ENCODE data around the gene SYT12.

The SYT12 gene

DNA sequence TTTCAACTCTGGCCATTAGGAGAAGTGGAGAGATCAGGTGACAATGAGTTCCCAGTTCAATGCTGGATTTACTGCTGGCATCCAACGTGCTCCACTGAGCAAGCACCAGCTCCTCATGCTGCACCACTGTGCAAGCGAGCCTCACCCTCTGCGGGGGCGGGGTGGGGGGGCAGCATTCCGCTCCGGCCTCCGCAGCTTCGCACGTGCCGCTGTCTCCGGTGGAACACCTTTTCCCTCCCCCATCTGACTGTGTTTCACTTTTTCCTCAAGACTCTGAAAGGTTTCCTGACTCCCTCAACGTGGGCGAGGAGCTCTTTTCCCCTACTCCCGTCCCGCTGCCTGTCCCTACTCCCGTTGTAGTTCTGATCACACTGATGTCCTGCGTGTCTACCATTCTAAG is 32.9 kb downstream of the SYT12 start:
- no peak overlapping the region for H3K27ac ChIP-seq (ENCODE audit: low read length)
- H3K9me3 ChIP-seq (ENCODE audit: control insufficient read depth, insufficient read depth, low read length), result no peaks in the 10 kb centered on the region
- no CpG with 5 or more reads among the region's 17 CpGs for whole genome bisulfite sequencing (ENCODE audit: insufficient coverage, insufficient read length)
- H3K4me3 ChIP-seq (ENCODE audit: low read length), result no peak overlapping the region
- peaks cover 5% of the 10 kb centered on the region; the same call in 1 of the 2 replicates for H3K4me1 ChIP-seq (ENCODE audit: control insufficient read depth, insufficient read depth, low read length)
- no peaks in the 10 kb centered on the region for H3K27me3 ChIP-seq (ENCODE audit: control insufficient read depth, insufficient read depth, low read length)
- H3K36me3 ChIP-seq (ENCODE audit: control insufficient read depth, insufficient read depth, low read length), result no peaks in the 10 kb centered on the region
- no peak for DNase-seq (ENCODE audit: low read depth, low spot score)

DNA sequence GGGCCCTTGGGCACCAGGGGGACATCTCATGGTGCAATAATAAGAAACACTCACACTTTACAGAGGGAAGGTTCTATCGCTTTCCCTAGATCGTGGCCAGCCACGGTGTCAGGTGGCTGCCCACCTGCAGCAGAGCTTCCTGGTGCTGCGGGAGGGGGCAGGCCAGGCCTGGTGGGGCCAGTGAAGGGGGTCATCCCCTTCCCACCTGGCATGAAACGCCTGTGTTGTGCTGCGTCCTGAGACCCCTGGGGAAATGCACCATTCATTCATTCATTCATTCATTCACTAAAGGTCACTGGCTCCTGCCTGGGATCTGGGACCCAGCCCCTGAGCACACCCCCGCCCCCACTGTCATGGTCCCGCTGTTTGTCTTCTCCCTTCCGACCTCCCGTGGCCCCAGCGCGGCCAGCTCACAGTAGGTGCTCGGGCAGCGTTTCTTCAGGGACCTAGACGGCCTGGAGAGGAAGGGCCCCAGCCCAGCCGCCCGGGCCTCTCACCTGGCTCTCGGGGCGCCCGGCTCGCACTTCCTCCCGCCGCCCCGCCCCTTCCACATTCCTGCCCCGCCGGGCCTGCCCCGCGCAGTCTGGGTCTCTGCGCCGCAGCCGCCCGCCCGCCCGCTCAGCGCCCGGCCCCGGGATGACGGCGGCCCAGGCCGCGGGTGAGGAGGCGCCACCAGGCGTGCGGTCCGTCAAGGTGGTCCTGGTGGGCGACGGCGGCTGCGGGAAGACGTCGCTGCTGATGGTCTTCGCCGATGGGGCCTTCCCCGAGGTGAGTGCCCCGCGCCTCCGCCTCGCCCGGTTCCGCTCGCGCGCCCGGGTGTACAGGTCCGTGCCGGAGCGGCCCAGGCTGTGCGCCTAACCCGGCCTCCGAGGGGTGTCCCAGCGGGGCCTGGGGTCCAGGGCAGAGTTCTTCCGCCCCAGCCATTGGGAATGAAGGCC is 33.6 kb downstream of the SYT12 start, which contains the start of gene RHOD:
RHOD (plus strand) TSS at position 581 of the 938 bp plus-strand sequence; CDS start at position 637, 56 bp downstream.
- Histone ChIP-seq H3K27ac (ENCODE audit: low read length) (no peak within 1 kb of the TSS), H3K4me3 (ENCODE audit: low read length) (peak within 1 kb of the TSS; percentile 72), H3K27me3 (ENCODE audit: control insufficient read depth, insufficient read depth, low read length) (no peaks in the 10 kb centered on the region), H3K4me1 (ENCODE audit: control insufficient read depth, insufficient read depth, low read length) (peaks cover 5% of the 10 kb centered on the region; the same call in 1 of the 2 replicates), H3K9me3 (ENCODE audit: control insufficient read depth, insufficient read depth, low read length) (no peaks in the 10 kb centered on the region), H3K36me3 (ENCODE audit: control insufficient read depth, insufficient read depth, low read length) (no peaks in the 10 kb centered on the region)
- no CpG with 5 or more reads among the region's 72 CpGs for WGBS (ENCODE audit: insufficient coverage, insufficient read length)
- no peak for DNase-seq (ENCODE audit: low read depth, low spot score)

DNA sequence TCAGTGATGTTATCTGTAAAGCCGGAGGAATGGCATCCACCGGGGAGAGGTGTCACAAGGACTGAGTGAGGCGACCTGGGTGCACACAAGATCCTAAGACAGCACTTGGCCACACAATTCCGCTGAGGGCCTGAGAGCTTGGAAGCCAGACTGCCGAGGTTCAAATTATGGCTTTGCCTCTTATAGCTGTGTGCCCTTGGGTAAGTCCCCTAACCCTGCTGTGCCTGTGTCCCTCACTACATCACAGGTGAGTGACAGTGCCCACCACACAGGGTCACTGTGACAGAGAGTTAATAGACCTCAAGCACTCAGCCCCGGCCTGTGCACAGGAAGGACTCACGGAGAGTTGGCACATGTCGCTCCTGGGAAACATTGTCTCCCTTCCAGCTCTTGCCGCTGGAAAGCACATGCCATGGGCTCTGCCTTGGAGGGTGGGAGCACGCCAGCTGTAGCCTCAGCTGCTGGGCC is 34.3 kb downstream of the SYT12 start:
- H3K36me3 ChIP-seq (ENCODE audit: control insufficient read depth, insufficient read depth, low read length), result no peaks in the 10 kb centered on the region
- H3K4me1 ChIP-seq (ENCODE audit: control insufficient read depth, insufficient read depth, low read length), result peaks cover 5% of the 10 kb centered on the region
- H3K27me3 ChIP-seq (ENCODE audit: control insufficient read depth, insufficient read depth, low read length), result no peaks in the 10 kb centered on the region; the same call in 1 of the 2 replicates
- H3K9me3 ChIP-seq (ENCODE audit: control insufficient read depth, insufficient read depth, low read length), result no peaks in the 10 kb centered on the region
- DNase-seq (ENCODE audit: low read depth, low spot score), result no peak
- H3K27ac ChIP-seq (ENCODE audit: low read length), result no peak overlapping the region
- peak overlapping the region; percentile 72; the same call in 1 of the 2 replicates for H3K4me3 ChIP-seq (ENCODE audit: low read length)
- WGBS (ENCODE audit: insufficient coverage, insufficient read length), result no CpG with 5 or more reads among the region's 10 CpGs

DNA sequence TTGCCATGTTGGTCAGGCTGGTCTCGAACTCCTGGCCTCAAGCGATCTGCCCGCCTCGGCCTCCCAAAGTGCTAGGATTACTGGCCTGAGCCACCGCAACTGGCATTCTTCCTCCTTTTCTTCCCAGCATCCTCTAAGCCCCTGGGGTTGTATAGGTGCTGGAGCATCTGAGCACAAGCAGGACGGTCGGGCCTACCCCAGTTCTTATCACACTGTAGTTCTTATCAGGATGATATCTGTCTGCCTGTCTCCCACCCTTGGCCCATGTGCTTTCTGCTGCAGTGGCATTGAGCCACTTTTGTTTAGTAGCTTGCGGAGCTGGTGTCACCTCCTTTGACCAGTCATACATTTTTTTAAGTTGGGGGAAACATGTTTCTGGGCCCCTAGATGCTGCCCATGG is 35.6 kb downstream of the SYT12 start:
- no CpG with 5 or more reads among the region's 8 CpGs for whole genome bisulfite sequencing (ENCODE audit: insufficient coverage, insufficient read length)
- DNase-seq (ENCODE audit: low read depth, low spot score), result no peak
- H3K27ac ChIP-seq (ENCODE audit: low read length), result no peak overlapping the region
- no peaks in the 10 kb centered on the region; the same call in 1 of the 2 replicates for H3K27me3 ChIP-seq (ENCODE audit: control insufficient read depth, insufficient read depth, low read length)
- peaks cover 5% of the 10 kb centered on the region for H3K4me1 ChIP-seq (ENCODE audit: control insufficient read depth, insufficient read depth, low read length)
- no peak overlapping the region for H3K4me3 ChIP-seq (ENCODE audit: low read length)
- H3K9me3 ChIP-seq (ENCODE audit: control insufficient read depth, insufficient read depth, low read length), result no peaks in the 10 kb centered on the region
- no peaks in the 10 kb centered on the region for H3K36me3 ChIP-seq (ENCODE audit: control insufficient read depth, insufficient read depth, low read length)

DNA sequence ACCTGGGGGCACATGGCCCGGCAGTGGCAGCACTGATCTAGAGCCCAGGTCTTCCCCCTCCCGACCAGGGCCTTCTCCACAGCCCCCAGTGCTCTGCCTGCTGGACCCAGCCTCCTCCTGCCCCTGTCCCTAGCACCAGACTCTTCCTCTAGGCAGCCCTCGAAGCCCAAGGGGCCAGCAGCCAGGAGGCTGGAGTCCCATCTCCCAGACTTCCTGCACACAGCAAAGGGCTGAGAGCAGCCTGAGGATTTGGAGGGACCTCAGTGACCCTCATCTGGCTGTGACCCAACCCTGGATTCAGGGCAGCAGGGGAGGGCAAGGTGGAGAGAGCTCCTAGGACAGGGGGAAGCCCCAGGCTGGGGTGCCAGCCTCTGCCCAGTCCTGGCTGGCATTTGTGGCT is 36.7 kb downstream of the SYT12 start:
- Histone ChIP-seq H3K4me3 (ENCODE audit: low read length) (no peak overlapping the region; the same call in 1 of the 2 replicates), H3K27me3 (ENCODE audit: control insufficient read depth, insufficient read depth, low read length) (no peaks in the 10 kb centered on the region; the same call in 1 of the 2 replicates), H3K9me3 (ENCODE audit: control insufficient read depth, insufficient read depth, low read length) (no peaks in the 10 kb centered on the region), H3K4me1 (ENCODE audit: control insufficient read depth, insufficient read depth, low read length) (peaks cover 5% of the 10 kb centered on the region), H3K27ac (ENCODE audit: low read length) (no peak overlapping the region), H3K36me3 (ENCODE audit: control insufficient read depth, insufficient read depth, low read length) (no peaks in the 10 kb centered on the region)
- no peak for DNase-seq (ENCODE audit: low read depth, low spot score)
- no CpG with 5 or more reads among the region's 3 CpGs for WGBS (ENCODE audit: insufficient coverage, insufficient read length)

DNA sequence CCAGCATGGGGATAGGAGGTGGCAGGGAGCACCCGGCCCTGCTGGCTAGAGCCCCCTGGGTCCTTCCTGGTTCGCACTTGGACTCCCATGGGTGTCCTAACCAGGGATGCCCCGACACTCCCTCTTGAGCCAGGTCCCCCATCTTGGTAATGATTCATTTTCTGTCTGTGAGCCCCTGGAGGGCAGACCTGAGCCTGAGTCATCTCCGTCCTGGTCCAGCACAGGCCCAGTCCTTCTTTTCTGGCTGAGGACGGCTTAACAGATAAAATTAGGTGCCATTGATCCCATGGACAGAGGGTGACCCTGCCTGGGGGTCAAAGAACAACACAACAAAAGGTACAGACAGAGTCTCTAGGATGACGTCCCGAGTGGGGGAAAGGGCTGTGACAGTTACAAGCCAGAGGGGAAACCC is 37.2 kb downstream of the SYT12 start:
- DNase-seq (ENCODE audit: low read depth, low spot score), result no peak
- H3K4me1 ChIP-seq (ENCODE audit: control insufficient read depth, insufficient read depth, low read length), result peaks cover 5% of the 10 kb centered on the region
- WGBS (ENCODE audit: insufficient coverage, insufficient read length), result no CpG with 5 or more reads among the region's 7 CpGs
- H3K9me3 ChIP-seq (ENCODE audit: control insufficient read depth, insufficient read depth, low read length), result no peaks in the 10 kb centered on the region
- no peak overlapping the region for H3K4me3 ChIP-seq (ENCODE audit: low read length)
- H3K27ac ChIP-seq (ENCODE audit: low read length), result no peak overlapping the region
- no peaks in the 10 kb centered on the region for H3K36me3 ChIP-seq (ENCODE audit: control insufficient read depth, insufficient read depth, low read length)
- H3K27me3 ChIP-seq (ENCODE audit: control insufficient read depth, insufficient read depth, low read length), result no peaks in the 10 kb centered on the region; the same call in 1 of the 2 replicates

DNA sequence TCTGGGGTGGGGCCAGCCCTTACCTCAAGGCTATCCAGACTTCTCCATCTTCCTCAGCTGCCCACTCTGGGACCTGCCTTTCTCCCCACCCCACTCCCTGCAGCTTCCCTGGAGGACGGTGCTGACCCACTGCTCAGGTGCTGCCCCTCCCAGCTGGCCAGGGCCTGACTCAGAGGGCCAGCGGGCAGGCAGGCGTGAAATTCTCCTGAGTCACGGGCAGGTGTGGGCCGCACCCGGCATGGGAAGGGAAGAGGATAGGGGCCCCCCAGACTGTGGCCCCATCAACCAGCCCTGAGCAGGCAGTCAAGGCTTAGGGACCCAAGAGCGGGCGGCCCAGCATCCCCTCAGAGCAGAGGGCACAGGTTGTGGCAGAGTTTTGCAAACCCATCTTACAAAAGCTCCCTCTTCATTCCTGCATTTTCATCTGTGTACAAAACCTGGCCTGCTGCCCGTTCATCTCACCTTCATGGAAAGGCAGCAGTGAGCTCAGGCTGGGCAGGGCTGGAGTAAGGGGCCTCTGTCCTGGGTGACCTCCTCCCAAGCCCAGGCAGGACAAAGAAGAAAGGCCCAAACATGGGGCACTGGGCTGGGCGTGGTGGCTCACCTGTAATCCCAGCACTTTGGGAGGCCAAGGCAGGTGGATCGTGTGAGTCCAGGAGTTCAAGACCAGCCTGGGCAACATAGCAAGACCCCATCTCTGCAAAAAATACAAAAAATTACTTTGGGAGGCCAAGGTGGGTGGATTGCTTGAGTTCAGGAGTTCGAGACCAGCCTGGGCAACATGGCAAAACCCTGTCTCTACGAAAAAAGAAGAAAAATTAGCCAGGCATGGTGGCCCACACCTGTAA is 39.8 kb downstream of the SYT12 start:
- Histone ChIP-seq H3K27me3 (ENCODE audit: control insufficient read depth, insufficient read depth, low read length) (no peaks in the 10 kb centered on the region; the same call in 1 of the 2 replicates), H3K9me3 (ENCODE audit: control insufficient read depth, insufficient read depth, low read length) (no peaks in the 10 kb centered on the region), H3K4me3 (ENCODE audit: low read length) (no peak overlapping the region), H3K27ac (ENCODE audit: low read length) (no peak overlapping the region), H3K36me3 (ENCODE audit: control insufficient read depth, insufficient read depth, low read length) (no peaks in the 10 kb centered on the region), H3K4me1 (ENCODE audit: control insufficient read depth, insufficient read depth, low read length) (no peaks in the 10 kb centered on the region; the same call in 1 of the 2 replicates)
- no peak for DNase-seq (ENCODE audit: low read depth, low spot score)
- no CpG with 5 or more reads among the region's 13 CpGs for WGBS (ENCODE audit: insufficient coverage, insufficient read length)

DNA sequence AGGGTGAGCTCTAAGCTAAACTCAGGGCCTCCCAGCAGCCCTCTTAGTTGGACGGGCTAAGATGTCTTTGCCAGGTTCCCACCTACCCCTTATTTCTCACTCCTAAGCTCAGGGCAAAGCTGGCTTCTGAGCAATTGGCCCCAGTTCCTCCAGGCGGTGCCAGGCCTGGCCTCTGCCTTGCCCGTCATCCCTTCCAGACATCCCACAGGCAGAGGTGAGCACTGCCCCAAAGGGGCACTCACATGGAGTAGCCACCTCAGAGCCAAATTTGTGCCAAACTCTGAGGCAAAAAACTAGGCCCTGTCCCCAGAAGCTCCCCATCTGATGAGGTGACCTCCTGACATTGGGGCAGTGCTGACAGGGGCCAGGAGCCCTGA is 43.4 kb downstream of the SYT12 start:
- Histone ChIP-seq H3K9me3 (ENCODE audit: control insufficient read depth, insufficient read depth, low read length) (no peaks in the 10 kb centered on the region), H3K4me3 (ENCODE audit: low read length) (no peak overlapping the region), H3K36me3 (ENCODE audit: control insufficient read depth, insufficient read depth, low read length) (no peaks in the 10 kb centered on the region), H3K4me1 (ENCODE audit: control insufficient read depth, insufficient read depth, low read length) (no peaks in the 10 kb centered on the region; the same call in 1 of the 2 replicates), H3K27me3 (ENCODE audit: control insufficient read depth, insufficient read depth, low read length) (no peaks in the 10 kb centered on the region; the same call in 1 of the 2 replicates), H3K27ac (ENCODE audit: low read length) (no peak overlapping the region)
- no CpG with 5 or more reads among the region's 3 CpGs for WGBS (ENCODE audit: insufficient coverage, insufficient read length)
- DNase-seq (ENCODE audit: low read depth, low spot score), result no peak

DNA sequence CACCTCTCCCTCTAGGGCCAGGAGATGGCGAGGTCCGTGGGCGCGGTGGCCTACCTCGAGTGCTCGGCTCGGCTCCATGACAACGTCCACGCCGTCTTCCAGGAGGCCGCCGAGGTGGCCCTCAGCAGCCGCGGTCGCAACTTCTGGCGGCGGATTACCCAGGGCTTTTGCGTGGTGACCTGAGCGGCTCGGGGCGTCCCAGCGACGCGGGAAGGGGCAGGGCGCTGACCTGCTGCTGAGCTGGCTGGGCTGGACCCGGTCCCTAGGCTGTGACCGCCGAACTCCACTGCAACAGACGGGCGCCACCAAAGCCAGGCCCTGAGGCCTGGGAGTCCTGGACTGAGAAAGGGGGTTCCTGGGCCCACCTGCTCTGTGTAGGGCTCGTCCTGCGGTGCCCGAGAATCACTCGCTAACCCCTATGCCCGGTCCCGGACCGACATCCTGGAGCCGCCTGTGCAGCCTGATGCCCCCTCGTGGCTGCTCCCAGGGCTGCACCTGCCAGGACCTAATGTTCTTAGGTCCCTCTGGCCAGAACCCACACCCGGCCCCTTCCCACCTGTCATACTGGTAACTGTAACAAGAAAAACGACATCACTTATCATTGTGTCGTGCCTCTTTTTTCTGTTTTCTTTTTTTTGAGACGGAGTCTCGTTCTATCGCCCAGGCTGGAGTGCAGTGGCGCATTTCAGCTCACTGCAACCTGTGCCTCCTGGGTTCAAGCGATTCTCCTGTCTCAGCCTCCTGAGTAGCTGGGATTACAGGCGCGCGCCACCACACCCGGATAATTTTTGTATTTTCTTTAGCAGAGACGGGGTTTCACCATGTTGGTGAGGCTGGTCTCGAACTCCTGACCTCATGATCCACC is 48.7 kb downstream of the SYT12 start:
- H3K4me3 ChIP-seq (ENCODE audit: low read length), result peak overlapping the region; percentile 29; the same call in 1 of the 2 replicates
- DNase-seq (ENCODE audit: low read depth, low spot score), result no peak
- H3K4me1 ChIP-seq (ENCODE audit: control insufficient read depth, insufficient read depth, low read length), result no peaks in the 10 kb centered on the region
- H3K27me3 ChIP-seq (ENCODE audit: control insufficient read depth, insufficient read depth, low read length), result no peaks in the 10 kb centered on the region
- WGBS (ENCODE audit: insufficient coverage, insufficient read length), result no CpG with 5 or more reads among the region's 53 CpGs
- no peaks in the 10 kb centered on the region for H3K9me3 ChIP-seq (ENCODE audit: control insufficient read depth, insufficient read depth, low read length)
- H3K27ac ChIP-seq (ENCODE audit: low read length), result no peak overlapping the region
- H3K36me3 ChIP-seq (ENCODE audit: control insufficient read depth, insufficient read depth, low read length), result no peaks in the 10 kb centered on the region
